HepG2 (cell line): ENCODE measurements around the gene VEGFA. TPM values are rescaled to one million over a fixed set of nuclear protein-coding genes. Genes with fewer than 3 reads are reported as not detected.

Source experiments
- ELF4 ChIP-seq: sonication (generic); formaldehyde crosslinking; IDR thresholded peaks from 2 replicates; pipeline ENCODE4 v1.5.0; 2020; ENCODE audit warnings: missing genetic modification reagents, mild to moderate bottlenecking, moderate library complexity, borderline replicate concordance
- HNF4G ChIP-seq, 2 experiments: sonication (generic) in 1 of 2; formaldehyde crosslinking in 1 of 2; IDR thresholded peaks; 2 replicates each; pipeline versions ENCODE4 v1.4.0 to v1.6.1; 2011 to 2020; ENCODE audit warnings: borderline replicate concordance in 2 of 2, low read depth in 2 of 2, mild to moderate bottlenecking in 2 of 2, low read length in 1 of 2, missing genetic modification reagents in 1 of 2, moderate library complexity in 1 of 2
- KLF12 ChIP-seq: sonication (generic); formaldehyde crosslinking; IDR thresholded peaks from 2 replicates; pipeline ENCODE4 v1.4.0; 2020; ENCODE audit warnings: missing genetic modification reagents, borderline replicate concordance
- MAFK ChIP-seq, 2 experiments: IDR thresholded peaks in 1 of 2; conservative IDR thresholded peaks in 1 of 2; 2 replicates each; pipeline ENCODE4 v1.6.1; 2011; ENCODE audit warnings: improper control_type of control experiment in 2 of 2, low read length in 2 of 2
- NCOR1 ChIP-seq: fragments of 200-600 bp; sonication (generic); IDR thresholded peaks from 2 replicates; pipeline ENCODE4 v1.7.0; 2017; ENCODE audit warnings: antibody characterized with exemption, low read length, borderline replicate concordance
- SAFB2 ChIP-seq: sonication (generic); formaldehyde crosslinking; IDR thresholded peaks from 2 replicates; pipeline ENCODE4 v1.5.1; 2020; ENCODE audit warnings: missing genetic modification reagents, low read depth, mild to moderate bottlenecking, borderline replicate concordance
- ZBTB10 ChIP-seq: sonication (generic); formaldehyde crosslinking; IDR thresholded peaks from 2 replicates; pipeline ENCODE4 v1.4.0; 2020; ENCODE audit warnings: missing genetic modification reagents, borderline replicate concordance
- ZBTB39 ChIP-seq: sonication (generic); formaldehyde crosslinking; IDR thresholded peaks from 2 replicates; pipeline ENCODE4 v1.5.0; 2020; ENCODE audit warnings: missing genetic modification reagents
- ZNF232 ChIP-seq: sonication (generic); formaldehyde crosslinking; IDR thresholded peaks from 2 replicates; pipeline ENCODE4 v1.4.0; 2020; ENCODE audit warnings: missing genetic modification reagents, borderline replicate concordance
- ZNF280B ChIP-seq: sonication (generic); formaldehyde crosslinking; IDR thresholded peaks from 2 replicates; pipeline ENCODE4 v1.5.0; 2020; ENCODE audit warnings: missing genetic modification reagents, mild to moderate bottlenecking, borderline replicate concordance
- ZNF503 ChIP-seq: sonication (generic); formaldehyde crosslinking; IDR thresholded peaks from 2 replicates; pipeline ENCODE4 v1.4.0; 2020; ENCODE audit warnings: missing genetic modification reagents
- ZNF570 ChIP-seq: sonication (generic); formaldehyde crosslinking; IDR thresholded peaks from 2 replicates; pipeline ENCODE4 v1.4.0; 2020; ENCODE audit warnings: mild to moderate bottlenecking, missing genetic modification reagents, borderline replicate concordance
- ZNF616 ChIP-seq: sonication (generic); formaldehyde crosslinking; IDR thresholded peaks from 2 replicates; pipeline ENCODE4 v1.5.0; 2020; ENCODE audit warnings: low read depth, mild to moderate bottlenecking, missing genetic modification reagents
- ZUFSP ChIP-seq: sonication (generic); formaldehyde crosslinking; IDR thresholded peaks from 2 replicates; pipeline ENCODE4 v1.9.0; 2021; ENCODE audit warnings: missing genetic modification reagents, mild to moderate bottlenecking, borderline replicate concordance
- polyA plus RNA-seq, 8 experiments: library from polyadenylated mRNA; depleted of rRNA in 3 of 8; stranded (reverse) in 7 of 8; unstranded in 1 of 8; fragments of >200 nt; fragmentation: Illumina TruSeq in 4 of 8; extraction: Trizol in 4 of 8; gene quantifications; 2 replicates each; pipeline versions ENCODE4 v1.2.1 to v1.2.3, GENCODE V29; 2011 to 2016; ENCODE audit warnings: low read depth in 4 of 8, missing spikeins in 1 of 8, mixed read lengths in 1 of 8; ENCODE audit not compliant: insufficient read depth in 1 of 8
- total RNA-seq, 5 experiments: library from RNA; depleted of rRNA; stranded (reverse); fragments of >200 nt; fragmentation: Illumina TruSeq; extraction: Trizol; gene quantifications; 2 replicates each; pipeline ENCODE4 v1.2.3, GENCODE V29; 2016; ENCODE audit warnings: low read depth in 1 of 5

Gene VEGFA
- total and polyA plus RNA-seq, 2 of the 13 experiments (the other 11 are each of a cell fraction or from before 2014, with no cell fraction given), result 68.1 to 629 TPM

- TF ChIP-seq ZNF616 (CRISPR knock-in tag) (0 out of 2 replicates have a peak, but pooled peaks have one; percentile 33), ZBTB10 (CRISPR knock-in tag) (no peak; the same call in 1 of the 2 replicates), KLF12 (peak; percentile 77; the same call in 1 of the 2 replicates), ZNF232 (CRISPR knock-in tag) (peak; percentile 75; the same call in 1 of the 2 replicates), SAFB2 (peak; percentile 91), ZNF570 (CRISPR knock-in tag) (no peak; the same call in 1 of the 2 replicates), MAFK (conservative IDR thresholded peaks at IDR 0.05 in 1 of 2, IDR thresholded peaks at IDR 0.05 in 1 of 2; ENCODE audit: low read length in 2 of 2) (no peak), HNF4G (IDR thresholded peaks at IDR 0.05; ENCODE audit: borderline replicate concordance, low read depth, low read length) (peak; percentile 17; the same call in 1 of the 2 replicates), HNF4G (CRISPR knock-in tag; IDR thresholded peaks at IDR 0.05; ENCODE audit: borderline replicate concordance, low read depth) (no peak; the same call in 1 of the 2 replicates), ELF4 (CRISPR knock-in tag) (0 out of 2 replicates have a peak, but pooled peaks have one; percentile 39), NCOR1 (peak; percentile 16; the same call in 1 of the 2 replicates), ZBTB39 (CRISPR knock-in tag) (peak; percentile 72; the same call in 1 of the 2 replicates), ZNF280B (CRISPR knock-in tag) (0 out of 2 replicates have a peak, but pooled peaks have one; percentile 67), ZNF503 (CRISPR knock-in tag) (peak; percentile 72), ZUFSP (CRISPR knock-in tag) (no peak)
These were observed at the start of gene VEGFA (continued) for GRCh38 chr6:43769526-43770371.
